Urinary bladder (tissue), 4 donors: ENCODE data around the gene TNF. TPM values are rescaled to one million over a fixed set of nuclear protein-coding genes. Genes with fewer than 3 reads are reported as not detected.

Experiments
- DNase-seq: peaks from one replicate; pipeline ENCODE4 v3.0.0-alpha.2; 2015; ENCODE audit errors: extremely low spot score
- H3K27ac ChIP-seq: one replicate; pipeline ENCODE4 v1.5.1; 2013; ENCODE audit warnings: low read depth, mild to moderate bottlenecking, moderate library complexity
- H3K36me3 ChIP-seq: one replicate; pipeline ENCODE4 v1.6.1; 2013; ENCODE audit warnings: mild to moderate bottlenecking, moderate library complexity; ENCODE audit not compliant: insufficient read depth
- H3K4me1 ChIP-seq: one replicate; pipeline ENCODE4 v1.6.1; 2013; ENCODE audit warnings: mild to moderate bottlenecking, moderate library complexity; ENCODE audit not compliant: insufficient read depth
- H3K4me3 ChIP-seq: one replicate; pipeline ENCODE4 v1.5.1; 2013; ENCODE audit warnings: low read depth, low read length
- WGBS: extraction: QIAGEN DNeasy Blood & Tissue Kit; methylation state at CpG from one replicate; pipeline ENCODE4 v1.1.7; 2013; 5-methylcytosine and 5-hydroxymethylcytosine counted together
- polyA plus RNA-seq: library from polyadenylated mRNA; stranded (reverse); fragments of 200-250 nt; gene quantifications from one replicate; pipeline ENCODE4 v1.2.3, GENCODE V29; 2013
- total RNA-seq: library from RNA; depleted of rRNA; stranded (reverse); fragments of >200 nt; gene quantifications from one replicate; pipeline ENCODE4 v1.2.3, GENCODE V29; 2014
- donor health status: healthy with polysubstance abuse.
- donor health status: healthy.

Gene TNF
- total RNA-seq, result not detected
- 0.29 TPM for polyA plus RNA-seq

GRCh38 chr6:31575335-31575901 lies at the start of gene TNF:
Gene TNF (plus strand): TSS chr6:31575565. CDS start chr6:31575742, 177 bp downstream.
- H3K4me3 ChIP-seq, result peak within 1 kb of the TSS; percentile 1
- H3K36me3 ChIP-seq, result no peaks in the 10 kb centered on the region
- no peaks in the 10 kb centered on the region for H3K4me1 ChIP-seq
- H3K27ac ChIP-seq, result no peak within 1 kb of the TSS
- 42% methylated on average over 19 of the region's 19 CpGs for WGBS
- no peak for DNase-seq

GRCh38 chr6:31525932-31526591 lies 49.3 kb upstream of the TNF start:
- WGBS, result 68% methylated on average over 4 of the region's 4 CpGs
- H3K36me3 ChIP-seq, result no peaks in the 10 kb centered on the region
- no peak overlapping the region for H3K4me3 ChIP-seq
- DNase-seq, result no peak
- H3K4me1 ChIP-seq, result no peaks in the 10 kb centered on the region
- H3K27ac ChIP-seq, result no peak overlapping the region

- H3K4me1 ChIP-seq, result no peaks in the 10 kb centered on the region
- WGBS, result 74% methylated on average over 4 of the region's 4 CpGs
- no peak for DNase-seq
- no peak overlapping the region for H3K27ac ChIP-seq
- no peak overlapping the region for H3K4me3 ChIP-seq
- H3K36me3 ChIP-seq, result no peaks in the 10 kb centered on the region
These were observed 47.0 kb upstream of the TNF start for GRCh38 chr6:31528307-31528777.

- 63% methylated on average over 7 of the region's 7 CpGs for WGBS
- Histone ChIP-seq H3K27ac (no peak within 1 kb of the TSS), H3K36me3 (peaks cover 1% of the 10 kb centered on the region), H3K4me3 (no peak within 1 kb of the TSS), H3K4me1 (no peaks in the 10 kb centered on the region)
- DNase-seq, result no peak
These were observed 46.5 kb upstream of the TNF start, which contains the start of gene MCCD1 for GRCh38 chr6:31528821-31529328. Gene MCCD1 (plus strand): TSS chr6:31528962. CDS start chr6:31529015, 53 bp downstream.

- Histone ChIP-seq H3K4me1 (no peaks in the 10 kb centered on the region), H3K4me3 (no peak overlapping the region), H3K36me3 (peaks cover 4% of the 10 kb centered on the region), H3K27ac (no peak overlapping the region)
- no peak for DNase-seq
- WGBS, result 46% methylated on average over 12 of the region's 12 CpGs
These were observed 45.8 kb upstream of the TNF start for GRCh38 chr6:31529329-31530150.

- Histone ChIP-seq H3K36me3 (peaks cover 7% of the 10 kb centered on the region), H3K4me3 (no peak overlapping the region), H3K4me1 (no peaks in the 10 kb centered on the region), H3K27ac (no peak overlapping the region)
- no peak for DNase-seq
- WGBS, result 63% methylated on average over 6 of the region's 6 CpGs
These were observed 44.7 kb upstream of the TNF start for GRCh38 chr6:31530659-31531058.

- peaks cover 11% of the 10 kb centered on the region for H3K36me3 ChIP-seq
- 86% methylated on average over 7 of the region's 7 CpGs for WGBS
These were observed 44.2 kb upstream of the TNF start for GRCh38 chr6:31531162-31531561.

GRCh38 chr6:31531771-31532643 lies 43.4 kb upstream of the TNF start:
- no peak overlapping the region for H3K4me3 ChIP-seq
- no peaks in the 10 kb centered on the region for H3K4me1 ChIP-seq
- H3K27ac ChIP-seq, result no peak overlapping the region
- WGBS, result 71% methylated on average over 9 of the region's 9 CpGs
- no peak for DNase-seq
- H3K36me3 ChIP-seq, result peaks cover 11% of the 10 kb centered on the region

More at GRCh38 chr6:31531162-31531561, 44.2 kb upstream of the TNF start:
- Histone ChIP-seq H3K4me3 (no peak overlapping the region), H3K27ac (no peak overlapping the region), H3K4me1 (no peaks in the 10 kb centered on the region)
- DNase-seq, result no peak

- whole genome bisulfite sequencing, result 65% methylated on average over 9 of the region's 9 CpGs
- Histone ChIP-seq H3K4me1 (no peaks in the 10 kb centered on the region), H3K36me3 (peaks cover 11% of the 10 kb centered on the region), H3K27ac (no peak overlapping the region), H3K4me3 (no peak overlapping the region)
- DNase-seq, result no peak
These were observed 42.5 kb upstream of the TNF start for GRCh38 chr6:31532644-31533454.

- Histone ChIP-seq H3K27ac (no peak overlapping the region), H3K36me3 (peaks cover 11% of the 10 kb centered on the region), H3K4me3 (no peak overlapping the region), H3K4me1 (no peaks in the 10 kb centered on the region)
- 84% methylated on average over 1 of the region's 1 CpG for WGBS
- DNase-seq, result no peak
These were observed 41.9 kb upstream of the TNF start for GRCh38 chr6:31533455-31533841.

GRCh38 chr6:31534011-31534410 lies 41.4 kb upstream of the TNF start:
- Histone ChIP-seq H3K4me1 (no peaks in the 10 kb centered on the region), H3K27ac (no peak overlapping the region), H3K4me3 (no peak overlapping the region), H3K36me3 (peaks cover 11% of the 10 kb centered on the region)
- no peak for DNase-seq
- 90% methylated on average over 6 of the region's 6 CpGs for WGBS

- WGBS, result 88% methylated on average over 24 of the region's 24 CpGs
- no peak for DNase-seq
These were observed 40.8 kb upstream of the TNF start for GRCh38 chr6:31534521-31535040.

More at GRCh38 chr6:31534521-31535040, 40.8 kb upstream of the TNF start:
- no peak overlapping the region for H3K27ac ChIP-seq
- H3K4me1 ChIP-seq, result no peaks in the 10 kb centered on the region
- no peak overlapping the region for H3K4me3 ChIP-seq
- H3K36me3 ChIP-seq, result peaks cover 11% of the 10 kb centered on the region
